ENCODE data around the gene VPS72.

DNA sequence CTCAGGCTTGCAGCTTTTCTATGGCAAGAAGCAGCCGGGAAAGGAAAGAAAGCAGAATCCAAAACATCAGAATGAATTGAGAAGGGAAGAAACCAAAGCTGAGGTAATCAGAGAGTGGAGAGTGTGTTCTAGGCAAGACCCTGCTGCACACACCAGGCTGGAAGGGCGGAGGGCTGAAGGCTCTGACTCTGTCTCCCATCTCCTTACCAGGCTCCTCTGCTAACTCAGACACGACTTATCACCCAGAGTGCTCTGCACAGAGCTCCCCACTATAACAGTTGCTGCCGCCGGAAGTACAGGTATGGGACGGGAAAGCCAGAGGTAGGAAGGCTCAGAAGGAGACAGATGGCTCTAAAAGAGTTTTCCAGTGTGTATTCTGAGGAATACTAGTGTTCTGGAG is 22.9 kb downstream of the VPS72 start:
- TF ChIP-seq, protein P1, sequence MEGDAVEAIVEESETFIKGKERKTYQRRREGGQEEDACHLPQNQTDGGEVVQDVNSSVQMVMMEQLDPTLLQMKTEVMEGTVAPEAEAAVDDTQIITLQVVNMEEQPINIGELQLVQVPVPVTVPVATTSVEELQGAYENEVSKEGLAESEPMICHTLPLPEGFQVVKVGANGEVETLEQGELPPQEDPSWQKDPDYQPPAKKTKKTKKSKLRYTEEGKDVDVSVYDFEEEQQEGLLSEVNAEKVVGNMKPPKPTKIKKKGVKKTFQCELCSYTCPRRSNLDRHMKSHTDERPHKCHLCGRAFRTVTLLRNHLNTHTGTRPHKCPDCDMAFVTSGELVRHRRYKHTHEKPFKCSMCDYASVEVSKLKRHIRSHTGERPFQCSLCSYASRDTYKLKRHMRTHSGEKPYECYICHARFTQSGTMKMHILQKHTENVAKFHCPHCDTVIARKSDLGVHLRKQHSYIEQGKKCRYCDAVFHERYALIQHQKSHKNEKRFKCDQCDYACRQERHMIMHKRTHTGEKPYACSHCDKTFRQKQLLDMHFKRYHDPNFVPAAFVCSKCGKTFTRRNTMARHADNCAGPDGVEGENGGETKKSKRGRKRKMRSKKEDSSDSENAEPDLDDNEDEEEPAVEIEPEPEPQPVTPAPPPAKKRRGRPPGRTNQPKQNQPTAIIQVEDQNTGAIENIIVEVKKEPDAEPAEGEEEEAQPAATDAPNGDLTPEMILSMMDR (IDR thresholded peaks at IDR 0.05; ENCODE audit: insufficient read depth, low read length) = no peak
- TF ChIP-seq, protein P2, sequence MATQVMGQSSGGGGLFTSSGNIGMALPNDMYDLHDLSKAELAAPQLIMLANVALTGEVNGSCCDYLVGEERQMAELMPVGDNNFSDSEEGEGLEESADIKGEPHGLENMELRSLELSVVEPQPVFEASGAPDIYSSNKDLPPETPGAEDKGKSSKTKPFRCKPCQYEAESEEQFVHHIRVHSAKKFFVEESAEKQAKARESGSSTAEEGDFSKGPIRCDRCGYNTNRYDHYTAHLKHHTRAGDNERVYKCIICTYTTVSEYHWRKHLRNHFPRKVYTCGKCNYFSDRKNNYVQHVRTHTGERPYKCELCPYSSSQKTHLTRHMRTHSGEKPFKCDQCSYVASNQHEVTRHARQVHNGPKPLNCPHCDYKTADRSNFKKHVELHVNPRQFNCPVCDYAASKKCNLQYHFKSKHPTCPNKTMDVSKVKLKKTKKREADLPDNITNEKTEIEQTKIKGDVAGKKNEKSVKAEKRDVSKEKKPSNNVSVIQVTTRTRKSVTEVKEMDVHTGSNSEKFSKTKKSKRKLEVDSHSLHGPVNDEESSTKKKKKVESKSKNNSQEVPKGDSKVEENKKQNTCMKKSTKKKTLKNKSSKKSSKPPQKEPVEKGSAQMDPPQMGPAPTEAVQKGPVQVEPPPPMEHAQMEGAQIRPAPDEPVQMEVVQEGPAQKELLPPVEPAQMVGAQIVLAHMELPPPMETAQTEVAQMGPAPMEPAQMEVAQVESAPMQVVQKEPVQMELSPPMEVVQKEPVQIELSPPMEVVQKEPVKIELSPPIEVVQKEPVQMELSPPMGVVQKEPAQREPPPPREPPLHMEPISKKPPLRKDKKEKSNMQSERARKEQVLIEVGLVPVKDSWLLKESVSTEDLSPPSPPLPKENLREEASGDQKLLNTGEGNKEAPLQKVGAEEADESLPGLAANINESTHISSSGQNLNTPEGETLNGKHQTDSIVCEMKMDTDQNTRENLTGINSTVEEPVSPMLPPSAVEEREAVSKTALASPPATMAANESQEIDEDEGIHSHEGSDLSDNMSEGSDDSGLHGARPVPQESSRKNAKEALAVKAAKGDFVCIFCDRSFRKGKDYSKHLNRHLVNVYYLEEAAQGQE (IDR thresholded peaks at IDR 0.05; ENCODE audit: insufficient replicate concordance, low read depth) = no peak
- TF ChIP-seq POLR2AphosphoS5 (IDR thresholded peaks at IDR 0.05; ENCODE audit: low read depth) (no peak), SPI1 (IDR thresholded peaks at IDR 0.05; ENCODE audit: borderline replicate concordance, low read depth) (no peak)

All from HL-60 (cell line).